ENCODE measurements around the gene HMGN2.

DNA sequence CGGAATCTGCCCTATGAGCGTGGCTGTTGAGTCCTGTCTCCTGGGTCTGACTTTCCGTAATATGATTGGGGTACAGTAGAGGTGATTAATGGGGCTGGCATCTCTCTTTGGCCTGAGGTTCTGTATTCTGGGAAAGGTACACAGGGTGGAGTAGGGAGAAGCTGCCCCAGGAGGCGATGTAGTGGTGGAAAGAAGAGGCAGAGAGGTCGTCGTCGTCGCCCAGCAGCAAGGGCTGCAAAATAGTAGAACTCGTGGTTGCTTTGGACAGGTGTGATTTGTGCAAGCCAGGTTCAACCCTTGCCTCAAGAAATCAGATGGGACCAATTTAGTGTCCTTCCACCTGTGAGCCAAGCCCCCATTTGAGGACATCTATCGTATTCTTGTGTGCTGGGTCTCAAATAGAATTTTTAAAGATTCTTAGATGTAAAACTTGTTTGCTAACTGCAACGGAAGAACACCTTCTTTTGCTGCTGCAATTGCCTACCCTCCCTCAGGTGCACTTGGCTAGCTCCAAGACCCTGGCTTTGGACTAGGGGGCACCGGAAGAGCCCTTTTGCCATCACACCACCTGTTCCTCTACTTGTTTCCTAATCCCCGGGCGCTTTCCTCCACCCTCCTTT is 1.3 kb upstream of the HMGN2 start:
- TF ChIP-seq POLR2A (IDR thresholded peaks at IDR 0.05) = no peak
- no peak for TF ChIP-seq EP300 (IDR thresholded peaks at IDR 0.05)
- no peak for TF ChIP-seq POLR2AphosphoS5 (IDR thresholded peaks at IDR 0.05)

All from sigmoid colon (tissue), 4 donors.